Measurements from ENCODE around the gene FGFR2. TPM values are rescaled to one million over a fixed set of nuclear protein-coding genes. Genes with fewer than 3 reads are reported as not detected.

Gene FGFR2
- polyA plus RNA-seq, 1 donor from 2014 or later: 14.8 TPM

DNA sequence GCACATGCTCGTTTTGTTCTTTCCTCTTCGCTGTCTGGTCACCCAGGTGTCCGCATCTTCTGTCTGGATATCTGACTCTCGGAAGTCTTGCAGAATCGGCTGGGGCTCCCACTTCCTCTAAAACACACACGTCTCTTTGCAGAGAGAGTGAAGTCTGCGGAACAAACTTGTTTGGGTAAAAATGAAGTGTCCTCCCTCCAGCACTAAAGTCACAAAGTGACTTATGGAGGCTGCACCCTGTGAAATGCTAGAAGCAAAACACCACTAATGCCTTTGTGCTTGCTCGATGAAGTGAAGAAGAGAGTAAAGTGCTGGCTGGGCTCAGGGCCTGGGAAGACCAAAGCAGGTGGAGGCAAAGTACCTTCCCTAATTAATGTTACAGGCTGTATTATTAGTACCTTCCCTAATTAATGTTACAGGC lies 71.4 kb downstream of the FGFR2 start:
- H3K9me3 ChIP-seq (ENCODE audit: low read length): no peaks in the 10 kb centered on the region
- H3K9me2 ChIP-seq (ENCODE audit: insufficient read depth, low read length): no peaks in the 10 kb centered on the region
- H3K36me3 ChIP-seq (ENCODE audit: insufficient read depth, low read length): no peaks in the 10 kb centered on the region
- H3K9ac ChIP-seq (ENCODE audit: low read length): no peak overlapping the region
- H3K27ac ChIP-seq (ENCODE audit: low read length): no peak overlapping the region
- H3F3A ChIP-seq (ENCODE audit: insufficient read depth, low read length, poor library complexity, severe bottlenecking): no peaks in the 10 kb centered on the region
- TF ChIP-seq, protein P1, sequence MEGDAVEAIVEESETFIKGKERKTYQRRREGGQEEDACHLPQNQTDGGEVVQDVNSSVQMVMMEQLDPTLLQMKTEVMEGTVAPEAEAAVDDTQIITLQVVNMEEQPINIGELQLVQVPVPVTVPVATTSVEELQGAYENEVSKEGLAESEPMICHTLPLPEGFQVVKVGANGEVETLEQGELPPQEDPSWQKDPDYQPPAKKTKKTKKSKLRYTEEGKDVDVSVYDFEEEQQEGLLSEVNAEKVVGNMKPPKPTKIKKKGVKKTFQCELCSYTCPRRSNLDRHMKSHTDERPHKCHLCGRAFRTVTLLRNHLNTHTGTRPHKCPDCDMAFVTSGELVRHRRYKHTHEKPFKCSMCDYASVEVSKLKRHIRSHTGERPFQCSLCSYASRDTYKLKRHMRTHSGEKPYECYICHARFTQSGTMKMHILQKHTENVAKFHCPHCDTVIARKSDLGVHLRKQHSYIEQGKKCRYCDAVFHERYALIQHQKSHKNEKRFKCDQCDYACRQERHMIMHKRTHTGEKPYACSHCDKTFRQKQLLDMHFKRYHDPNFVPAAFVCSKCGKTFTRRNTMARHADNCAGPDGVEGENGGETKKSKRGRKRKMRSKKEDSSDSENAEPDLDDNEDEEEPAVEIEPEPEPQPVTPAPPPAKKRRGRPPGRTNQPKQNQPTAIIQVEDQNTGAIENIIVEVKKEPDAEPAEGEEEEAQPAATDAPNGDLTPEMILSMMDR (IDR thresholded peaks at IDR 0.05; ENCODE audit: poor library complexity, severe bottlenecking): no peak
- TF ChIP-seq, protein P2, sequence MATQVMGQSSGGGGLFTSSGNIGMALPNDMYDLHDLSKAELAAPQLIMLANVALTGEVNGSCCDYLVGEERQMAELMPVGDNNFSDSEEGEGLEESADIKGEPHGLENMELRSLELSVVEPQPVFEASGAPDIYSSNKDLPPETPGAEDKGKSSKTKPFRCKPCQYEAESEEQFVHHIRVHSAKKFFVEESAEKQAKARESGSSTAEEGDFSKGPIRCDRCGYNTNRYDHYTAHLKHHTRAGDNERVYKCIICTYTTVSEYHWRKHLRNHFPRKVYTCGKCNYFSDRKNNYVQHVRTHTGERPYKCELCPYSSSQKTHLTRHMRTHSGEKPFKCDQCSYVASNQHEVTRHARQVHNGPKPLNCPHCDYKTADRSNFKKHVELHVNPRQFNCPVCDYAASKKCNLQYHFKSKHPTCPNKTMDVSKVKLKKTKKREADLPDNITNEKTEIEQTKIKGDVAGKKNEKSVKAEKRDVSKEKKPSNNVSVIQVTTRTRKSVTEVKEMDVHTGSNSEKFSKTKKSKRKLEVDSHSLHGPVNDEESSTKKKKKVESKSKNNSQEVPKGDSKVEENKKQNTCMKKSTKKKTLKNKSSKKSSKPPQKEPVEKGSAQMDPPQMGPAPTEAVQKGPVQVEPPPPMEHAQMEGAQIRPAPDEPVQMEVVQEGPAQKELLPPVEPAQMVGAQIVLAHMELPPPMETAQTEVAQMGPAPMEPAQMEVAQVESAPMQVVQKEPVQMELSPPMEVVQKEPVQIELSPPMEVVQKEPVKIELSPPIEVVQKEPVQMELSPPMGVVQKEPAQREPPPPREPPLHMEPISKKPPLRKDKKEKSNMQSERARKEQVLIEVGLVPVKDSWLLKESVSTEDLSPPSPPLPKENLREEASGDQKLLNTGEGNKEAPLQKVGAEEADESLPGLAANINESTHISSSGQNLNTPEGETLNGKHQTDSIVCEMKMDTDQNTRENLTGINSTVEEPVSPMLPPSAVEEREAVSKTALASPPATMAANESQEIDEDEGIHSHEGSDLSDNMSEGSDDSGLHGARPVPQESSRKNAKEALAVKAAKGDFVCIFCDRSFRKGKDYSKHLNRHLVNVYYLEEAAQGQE (IDR thresholded peaks at IDR 0.05; ENCODE audit: borderline replicate concordance): no peak
- no peak for TF ChIP-seq EP300 (conservative IDR thresholded peaks at IDR 0.05; ENCODE audit: poor library complexity, severe bottlenecking)
- no peak for TF ChIP-seq SMC3 (conservative IDR thresholded peaks at IDR 0.05; ENCODE audit: poor library complexity)
- TF ChIP-seq TAF1 (IDR thresholded peaks at IDR 0.05; ENCODE audit: low read depth): no peak
- no peak for TF ChIP-seq POLR2AphosphoS5 (IDR thresholded peaks at IDR 0.05)
- no peak for TF ChIP-seq MXI1 (conservative IDR thresholded peaks at IDR 0.05; ENCODE audit: poor library complexity, severe bottlenecking)
- TF ChIP-seq RAD21 (conservative IDR thresholded peaks at IDR 0.05): no peak
- no peak for TF ChIP-seq EZH2 (IDR thresholded peaks at IDR 0.05; ENCODE audit: borderline replicate concordance, insufficient read depth, low read length, poor library complexity, severe bottlenecking)
- H2AFZ ChIP-seq (ENCODE audit: low read depth, low read length): no peak overlapping the region
- H3K79me2 ChIP-seq (replicated peaks; ENCODE audit: insufficient read depth, low read length): no peaks in the 10 kb centered on the region
- H3K4me2 ChIP-seq (ENCODE audit: low read length): no peak overlapping the region
- no peak overlapping the region for H3K4me3 ChIP-seq (ENCODE audit: low read length)
- no peaks in the 10 kb centered on the region for H4K20me1 ChIP-seq (ENCODE audit: insufficient read depth)
- no peaks in the 10 kb centered on the region for H3K27me3 ChIP-seq (ENCODE audit: insufficient read depth, low read depth, low read length)

DNA sequence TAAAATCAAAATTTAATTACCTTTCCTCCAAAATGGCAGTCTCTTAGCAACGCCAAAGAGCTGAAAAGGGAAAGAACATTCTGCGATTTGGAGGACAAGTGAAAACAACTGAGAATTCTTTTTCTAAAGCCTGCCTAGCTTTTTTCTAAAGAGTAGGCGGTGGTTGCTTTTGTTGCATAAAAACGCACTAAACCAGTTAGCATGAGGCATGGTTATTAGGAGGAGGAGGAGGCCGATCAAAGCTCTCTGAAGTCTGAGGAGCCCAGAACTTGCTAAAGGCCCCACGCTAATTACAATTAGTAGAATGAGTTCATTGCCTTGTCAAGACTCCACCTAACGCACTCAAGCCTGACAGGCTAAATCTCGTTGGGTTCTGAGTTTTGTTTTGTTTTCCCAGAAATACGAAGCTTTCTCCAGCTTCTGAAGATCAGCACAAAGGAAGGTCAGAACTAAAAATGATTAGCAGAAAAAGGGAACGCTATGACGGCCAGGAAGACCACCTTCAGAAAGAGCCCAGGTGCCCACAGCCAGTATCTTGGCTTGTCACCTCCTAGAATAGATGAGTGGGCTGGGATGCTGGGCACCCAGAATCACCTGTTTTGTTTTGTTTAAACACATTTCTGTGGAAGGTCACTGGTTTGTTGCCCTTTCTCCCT lies 72.0 kb downstream of the FGFR2 start:
- Histone ChIP-seq H2AFZ (ENCODE audit: low read depth, low read length) (no peak overlapping the region), H4K20me1 (ENCODE audit: insufficient read depth) (no peaks in the 10 kb centered on the region), H3K9me2 (ENCODE audit: insufficient read depth, low read length) (no peaks in the 10 kb centered on the region), H3K4me2 (ENCODE audit: low read length) (no peak overlapping the region), H3K79me2 (replicated peaks; ENCODE audit: insufficient read depth, low read length) (no peaks in the 10 kb centered on the region), H3K9ac (ENCODE audit: low read length) (no peak overlapping the region), H3F3A (ENCODE audit: insufficient read depth, low read length, poor library complexity, severe bottlenecking) (no peaks in the 10 kb centered on the region), H3K36me3 (ENCODE audit: insufficient read depth, low read length) (no peaks in the 10 kb centered on the region), H3K27ac (ENCODE audit: low read length) (no peak overlapping the region), H3K27me3 (ENCODE audit: insufficient read depth, low read depth, low read length) (no peaks in the 10 kb centered on the region), H3K4me3 (ENCODE audit: low read length) (no peak overlapping the region), H3K9me3 (ENCODE audit: low read length) (no peaks in the 10 kb centered on the region)
- TF ChIP-seq, protein P1 (IDR thresholded peaks at IDR 0.05; ENCODE audit: poor library complexity, severe bottlenecking): no peak
- TF ChIP-seq EP300 (conservative IDR thresholded peaks at IDR 0.05; ENCODE audit: poor library complexity, severe bottlenecking) (no peak), SMC3 (conservative IDR thresholded peaks at IDR 0.05; ENCODE audit: poor library complexity) (no peak), POLR2AphosphoS5 (IDR thresholded peaks at IDR 0.05) (no peak), TAF1 (IDR thresholded peaks at IDR 0.05; ENCODE audit: low read depth) (no peak), EZH2 (IDR thresholded peaks at IDR 0.05; ENCODE audit: borderline replicate concordance, insufficient read depth, low read length, poor library complexity, severe bottlenecking) (no peak), MXI1 (conservative IDR thresholded peaks at IDR 0.05; ENCODE audit: poor library complexity, severe bottlenecking) (no peak), RAD21 (conservative IDR thresholded peaks at IDR 0.05) (no peak)
- TF ChIP-seq, protein P2 (IDR thresholded peaks at IDR 0.05; ENCODE audit: borderline replicate concordance): no peak
